ENCODE data around the gene TMEM269. TPM values are rescaled to one million over a fixed set of nuclear protein-coding genes. Genes with fewer than 3 reads are reported as not detected.

The TMEM269 gene
- polyA plus RNA-seq, 1 donor (not counting 4 experiments of a cell fraction or from before 2014, with no cell fraction given), result 0.12 TPM

GRCh38 chr1:42753070-42753469, 31.7 kb upstream of the TMEM269 start:
- Histone ChIP-seq H3K36me3 (ENCODE audit: control insufficient read depth in 2 of 2, extremely low read depth in 1 of 2, insufficient read depth in 2 of 2, low read length in 2 of 2) (peaks cover 33 to 44% of the 10 kb centered on the region in 2 experiments), H3K4me3 (ENCODE audit: control insufficient read depth in 2 of 3, extremely low read depth in 1 of 3, insufficient read depth in 2 of 3, low read depth in 1 of 3, low read length in 3 of 3) (no peak overlapping the region), H3K9ac (ENCODE audit: control insufficient read depth, extremely low read depth, insufficient read depth, low read length) (no peak overlapping the region), H3K27me3 (ENCODE audit: control insufficient read depth, extremely low read depth, insufficient read depth, low read length) (no peaks in the 10 kb centered on the region), H3K4me2 (ENCODE audit: control insufficient read depth, extremely low read depth, insufficient read depth, low read depth, low read length) (no peak overlapping the region), H3K4me1 (ENCODE audit: control insufficient read depth, extremely low read depth, insufficient read depth, low read length) (peaks cover 6% of the 10 kb centered on the region), H3K27ac (ENCODE audit: control insufficient read depth, insufficient read depth, low read length) (no peak overlapping the region), H3K79me2 (ENCODE audit: control insufficient read depth, insufficient read depth, low read length) (no peaks in the 10 kb centered on the region), H3K9me3 (ENCODE audit: control insufficient read depth, low read depth, low read length) (no peaks in the 10 kb centered on the region), H2AFZ (ENCODE audit: control insufficient read depth, low read length) (no peak overlapping the region), H3K9me1 (ENCODE audit: control insufficient read depth, extremely low read depth, insufficient read depth, low read length) (peaks cover 3% of the 10 kb centered on the region), H4K20me1 (ENCODE audit: control insufficient read depth, extremely low read depth, insufficient read depth, low read length) (no peaks in the 10 kb centered on the region)
- FAIRE-seq, result peak; percentile 23
- dilution Hi-C loops (cut with MboI; ENCODE audit: extremely low pct_ligation_motif_present, low sequenced_read_pairs), result no loop called here
- TF ChIP-seq EZH2 (IDR thresholded peaks at IDR 0.05; ENCODE audit: low read length) (no peak), CTCF (optimal IDR thresholded peaks at IDR 0.05 in 1 of 3, IDR thresholded peaks at IDR 0.05 in 1 of 3, conservative IDR thresholded peaks at IDR 0.05 in 1 of 3; ENCODE audit: extremely low read depth in 1 of 3, insufficient read depth in 2 of 3, low read length in 3 of 3) (no peak)
- no peak for DNase-seq (ENCODE audit: low read depth, low spot score)

DNA sequence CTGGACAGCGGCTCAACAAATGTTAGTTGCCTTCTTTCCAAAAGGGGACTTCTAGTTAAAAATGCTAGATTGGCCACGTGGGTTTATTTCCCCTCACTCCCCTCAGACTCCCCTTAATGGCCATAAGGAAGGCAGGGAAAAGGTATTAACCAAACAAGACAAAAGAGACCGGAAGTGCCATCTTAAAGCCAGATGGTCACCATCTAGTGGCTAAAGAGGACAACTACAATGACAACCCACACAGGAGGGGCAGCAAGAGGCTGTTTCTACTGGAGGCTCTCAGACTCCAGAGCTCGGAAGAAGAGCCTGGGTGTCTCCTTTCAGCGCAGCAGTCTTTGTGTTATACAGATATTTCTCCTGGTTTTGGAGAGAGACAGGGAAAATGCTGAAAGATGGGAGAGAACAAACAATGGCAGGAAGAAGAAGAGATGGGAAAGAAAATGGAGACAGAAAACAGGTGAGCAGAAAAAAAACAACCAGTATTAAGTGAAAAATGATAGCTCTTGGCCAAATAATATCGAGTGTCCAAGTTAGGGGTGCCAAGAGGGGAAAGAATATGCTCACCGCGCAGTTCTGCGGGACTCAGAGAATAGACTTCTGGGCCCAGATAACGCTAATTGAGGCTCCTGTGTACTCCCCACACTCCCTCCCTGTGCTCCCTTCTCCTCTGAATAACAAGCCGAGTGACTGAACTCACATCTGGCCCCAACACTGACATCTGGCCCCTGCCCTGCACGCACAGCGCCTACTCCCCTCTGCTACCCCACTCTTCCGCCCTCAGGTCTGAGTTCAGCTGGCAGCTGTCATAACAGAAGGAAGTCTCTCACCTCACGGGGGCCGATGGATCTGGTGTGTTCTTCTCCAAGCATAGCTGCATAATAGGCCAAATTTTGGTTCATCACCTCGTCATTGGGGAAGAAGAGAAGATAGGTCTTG, 27.6 kb upstream of the TMEM269 start:
- dilution Hi-C loops (cut with MboI; ENCODE audit: extremely low pct_ligation_motif_present, low sequenced_read_pairs), result no loop called here
- Histone ChIP-seq H3K9me3 (ENCODE audit: control insufficient read depth, low read depth, low read length) (no peaks in the 10 kb centered on the region), H3K36me3 (ENCODE audit: control insufficient read depth in 2 of 2, extremely low read depth in 1 of 2, insufficient read depth in 2 of 2, low read length in 2 of 2) (peaks cover 26 to 35% of the 10 kb centered on the region in 2 experiments), H3K27ac (ENCODE audit: control insufficient read depth, insufficient read depth, low read length) (no peak overlapping the region), H3K4me1 (ENCODE audit: control insufficient read depth, extremely low read depth, insufficient read depth, low read length) (peaks cover 10% of the 10 kb centered on the region), H2AFZ (ENCODE audit: control insufficient read depth, low read length) (no peak overlapping the region), H3K4me3 (ENCODE audit: control insufficient read depth in 2 of 3, extremely low read depth in 1 of 3, insufficient read depth in 2 of 3, low read depth in 1 of 3, low read length in 3 of 3) (no peak overlapping the region), H3K27me3 (ENCODE audit: control insufficient read depth, extremely low read depth, insufficient read depth, low read length) (no peaks in the 10 kb centered on the region), H3K4me2 (ENCODE audit: control insufficient read depth, extremely low read depth, insufficient read depth, low read depth, low read length) (no peak overlapping the region), H3K79me2 (ENCODE audit: control insufficient read depth, insufficient read depth, low read length) (no peaks in the 10 kb centered on the region), H3K9ac (ENCODE audit: control insufficient read depth, extremely low read depth, insufficient read depth, low read length) (no peak overlapping the region), H3K9me1 (ENCODE audit: control insufficient read depth, extremely low read depth, insufficient read depth, low read length) (peaks cover 2% of the 10 kb centered on the region), H4K20me1 (ENCODE audit: control insufficient read depth, extremely low read depth, insufficient read depth, low read length) (no peaks in the 10 kb centered on the region)
- no peak for TF ChIP-seq EZH2 (IDR thresholded peaks at IDR 0.05; ENCODE audit: low read length)
- peak; percentile 66 to 76 (median 73) for TF ChIP-seq CTCF (optimal IDR thresholded peaks at IDR 0.05 in 1 of 3, IDR thresholded peaks at IDR 0.05 in 1 of 3, conservative IDR thresholded peaks at IDR 0.05 in 1 of 3; ENCODE audit: extremely low read depth in 1 of 3, insufficient read depth in 2 of 3, low read length in 3 of 3)
- no peak for DNase-seq (ENCODE audit: low read depth, low spot score)
- FAIRE-seq, result peak; percentile 92
